ENCODE results near the gene HORMAD2.

Gene HORMAD2

GRCh38 chr22:30044369-30044768 lies 35.9 kb upstream of the HORMAD2 start:
- DNase-seq (ENCODE audit: low read depth), result peak; percentile 87
- Histone ChIP-seq H3K9ac (ENCODE audit: low read length) (no peak overlapping the region), H3K36me3 (ENCODE audit: control insufficient read depth, insufficient read depth, low read length, severe bottlenecking) (no peaks in the 10 kb centered on the region), H3K4me1 (ENCODE audit: control insufficient read depth, insufficient read depth, low read length) (peaks cover 19% of the 10 kb centered on the region), H3K27me3 (replicated peaks; ENCODE audit: control insufficient read depth, insufficient read depth, low read length) (no peaks in the 10 kb centered on the region), H3K4me3 (ENCODE audit: low read length) (no peak overlapping the region), H3K9me3 (ENCODE audit: control insufficient read depth, low read length) (no peaks in the 10 kb centered on the region)

GRCh38 chr22:30044881-30045493 lies 35.3 kb upstream of the HORMAD2 start:
- Histone ChIP-seq H3K36me3 (ENCODE audit: control insufficient read depth, insufficient read depth, low read length, severe bottlenecking) (no peaks in the 10 kb centered on the region), H3K4me1 (ENCODE audit: control insufficient read depth, insufficient read depth, low read length) (peaks cover 19% of the 10 kb centered on the region), H3K9me3 (ENCODE audit: control insufficient read depth, low read length) (no peaks in the 10 kb centered on the region), H3K27me3 (replicated peaks; ENCODE audit: control insufficient read depth, insufficient read depth, low read length) (no peaks in the 10 kb centered on the region), H3K9ac (ENCODE audit: low read length) (no peak overlapping the region), H3K4me3 (ENCODE audit: low read length) (no peak overlapping the region)
- DNase-seq (ENCODE audit: low read depth), result no peak

GRCh38 chr22:30045494-30045887 lies 34.8 kb upstream of the HORMAD2 start:
- no peak overlapping the region for H3K9ac ChIP-seq (ENCODE audit: low read length)
- no peaks in the 10 kb centered on the region for H3K27me3 ChIP-seq (replicated peaks; ENCODE audit: control insufficient read depth, insufficient read depth, low read length)
- no peak overlapping the region for H3K4me3 ChIP-seq (ENCODE audit: low read length)
- H3K36me3 ChIP-seq (ENCODE audit: control insufficient read depth, insufficient read depth, low read length, severe bottlenecking), result no peaks in the 10 kb centered on the region
- no peak for DNase-seq (ENCODE audit: low read depth)
- H3K4me1 ChIP-seq (ENCODE audit: control insufficient read depth, insufficient read depth, low read length), result peaks cover 19% of the 10 kb centered on the region
- H3K9me3 ChIP-seq (ENCODE audit: control insufficient read depth, low read length), result no peaks in the 10 kb centered on the region

- no peaks in the 10 kb centered on the region for H3K36me3 ChIP-seq (ENCODE audit: control insufficient read depth, insufficient read depth, low read length, severe bottlenecking)
- DNase-seq (ENCODE audit: low read depth), result no peak
- H3K4me1 ChIP-seq (ENCODE audit: control insufficient read depth, insufficient read depth, low read length), result peaks cover 19% of the 10 kb centered on the region
- H3K9me3 ChIP-seq (ENCODE audit: control insufficient read depth, low read length), result no peaks in the 10 kb centered on the region
- H3K4me3 ChIP-seq (ENCODE audit: low read length), result no peak overlapping the region
- H3K9ac ChIP-seq (ENCODE audit: low read length), result no peak overlapping the region
- H3K27me3 ChIP-seq (replicated peaks; ENCODE audit: control insufficient read depth, insufficient read depth, low read length), result no peaks in the 10 kb centered on the region
Observed at GRCh38 chr22:30045901-30046715, 34.2 kb upstream of the HORMAD2 start.

- no peaks in the 10 kb centered on the region for H3K9me3 ChIP-seq (ENCODE audit: control insufficient read depth, low read length)
- no peaks in the 10 kb centered on the region for H3K36me3 ChIP-seq (ENCODE audit: control insufficient read depth, insufficient read depth, low read length, severe bottlenecking)
- no peaks in the 10 kb centered on the region for H3K27me3 ChIP-seq (replicated peaks; ENCODE audit: control insufficient read depth, insufficient read depth, low read length)
- no peak overlapping the region for H3K4me3 ChIP-seq (ENCODE audit: low read length)
- H3K4me1 ChIP-seq (ENCODE audit: control insufficient read depth, insufficient read depth, low read length), result peaks cover 19% of the 10 kb centered on the region
- no peak overlapping the region for H3K9ac ChIP-seq (ENCODE audit: low read length)
- no peak for DNase-seq (ENCODE audit: low read depth)
Observed at GRCh38 chr22:30046716-30047363, 33.4 kb upstream of the HORMAD2 start.

- Histone ChIP-seq H3K4me1 (ENCODE audit: control insufficient read depth, insufficient read depth, low read length) (peaks cover 19% of the 10 kb centered on the region), H3K27me3 (replicated peaks; ENCODE audit: control insufficient read depth, insufficient read depth, low read length) (no peaks in the 10 kb centered on the region), H3K36me3 (ENCODE audit: control insufficient read depth, insufficient read depth, low read length, severe bottlenecking) (no peaks in the 10 kb centered on the region), H3K9ac (ENCODE audit: low read length) (no peak overlapping the region), H3K4me3 (ENCODE audit: low read length) (no peak overlapping the region), H3K9me3 (ENCODE audit: control insufficient read depth, low read length) (no peaks in the 10 kb centered on the region)
- DNase-seq (ENCODE audit: low read depth), result no peak
Observed at GRCh38 chr22:30047364-30047738, 32.9 kb upstream of the HORMAD2 start.

DNA sequence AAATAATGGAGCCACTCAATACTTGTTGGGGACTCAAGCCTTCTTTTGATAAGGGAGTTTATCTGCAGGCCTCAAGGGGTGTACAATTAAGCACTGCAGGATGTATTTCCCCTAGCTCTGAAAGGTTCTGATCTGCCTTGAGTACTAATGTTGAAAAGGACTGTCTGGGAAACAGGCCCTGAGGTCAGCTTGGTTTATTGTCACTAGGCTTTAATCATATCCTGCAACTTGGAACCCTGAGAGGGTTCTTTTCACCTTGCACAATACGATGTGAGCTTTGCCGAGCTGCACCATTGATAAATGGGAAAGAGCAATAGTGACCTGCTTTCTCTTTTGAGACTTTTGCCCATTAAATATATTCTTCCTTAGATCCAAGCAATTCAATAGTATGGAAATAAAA lies 31.6 kb upstream of the HORMAD2 start:
- DNase-seq (ENCODE audit: low read depth), result no peak
- H3K9ac ChIP-seq (ENCODE audit: low read length), result no peak overlapping the region
- H3K9me3 ChIP-seq (ENCODE audit: control insufficient read depth, low read length), result no peaks in the 10 kb centered on the region
- peaks cover 15% of the 10 kb centered on the region for H3K4me1 ChIP-seq (ENCODE audit: control insufficient read depth, insufficient read depth, low read length)
- no peak overlapping the region for H3K4me3 ChIP-seq (ENCODE audit: low read length)
- H3K36me3 ChIP-seq (ENCODE audit: control insufficient read depth, insufficient read depth, low read length, severe bottlenecking), result no peaks in the 10 kb centered on the region
- H3K27me3 ChIP-seq (replicated peaks; ENCODE audit: control insufficient read depth, insufficient read depth, low read length), result no peaks in the 10 kb centered on the region

DNA sequence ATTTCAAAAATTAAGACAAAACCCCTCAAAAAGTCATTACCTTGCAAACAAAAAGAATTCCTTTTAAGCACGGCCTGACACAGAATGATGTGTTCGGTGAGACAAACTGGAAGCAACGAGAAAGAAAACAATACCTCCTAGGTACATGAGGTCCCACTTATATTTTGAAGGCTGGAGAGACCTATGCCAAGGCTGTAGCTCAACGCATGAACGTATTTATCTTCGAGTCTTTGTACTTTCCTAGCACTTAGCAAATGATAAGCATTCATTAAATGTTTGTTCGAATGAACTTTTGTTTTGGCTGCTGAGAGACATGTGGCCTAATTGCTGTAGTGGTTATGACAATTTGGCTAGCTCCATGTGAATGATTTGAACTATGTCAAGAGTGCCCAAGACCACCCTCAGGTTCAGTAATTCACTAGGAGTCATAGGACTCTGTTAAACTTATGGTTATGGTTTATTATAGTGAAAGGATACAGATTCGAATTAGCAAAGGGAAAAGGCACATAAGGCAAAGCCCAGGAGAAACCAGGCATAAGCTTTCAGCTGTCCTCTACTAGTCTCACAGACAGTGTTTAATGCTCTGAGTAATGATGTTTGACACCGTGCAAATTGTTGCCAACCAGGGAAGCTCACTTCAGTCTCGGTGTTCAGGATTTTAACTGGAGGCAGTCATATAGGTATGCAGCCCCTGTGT lies 26.0 kb upstream of the HORMAD2 start:
- Histone ChIP-seq H3K36me3 (ENCODE audit: control insufficient read depth, insufficient read depth, low read length, severe bottlenecking) (no peaks in the 10 kb centered on the region), H3K4me1 (ENCODE audit: control insufficient read depth, insufficient read depth, low read length) (peaks cover 27% of the 10 kb centered on the region), H3K9ac (ENCODE audit: low read length) (no peak overlapping the region), H3K9me3 (ENCODE audit: control insufficient read depth, low read length) (no peaks in the 10 kb centered on the region), H3K4me3 (ENCODE audit: low read length) (no peak overlapping the region), H3K27me3 (replicated peaks; ENCODE audit: control insufficient read depth, insufficient read depth, low read length) (no peaks in the 10 kb centered on the region)
- DNase-seq (ENCODE audit: low read depth), result no peak

DNA sequence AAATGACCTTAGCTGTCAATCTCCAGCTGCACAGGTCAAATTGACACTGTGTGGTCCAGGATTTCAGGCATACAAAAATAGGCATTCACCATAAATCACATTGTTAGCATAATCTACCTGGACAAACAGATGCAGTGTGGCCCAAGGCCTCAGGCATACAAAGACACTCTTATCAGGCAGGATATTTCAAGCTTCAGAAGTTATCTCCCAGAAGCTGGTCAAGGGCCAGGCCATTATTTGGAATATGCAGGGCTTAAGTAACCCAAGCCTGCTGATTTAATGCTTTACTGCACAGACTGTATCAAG lies 25.5 kb upstream of the HORMAD2 start:
- Histone ChIP-seq H3K9ac (ENCODE audit: low read length) (no peak overlapping the region), H3K9me3 (ENCODE audit: control insufficient read depth, low read length) (no peaks in the 10 kb centered on the region), H3K4me3 (ENCODE audit: low read length) (no peak overlapping the region), H3K27me3 (replicated peaks; ENCODE audit: control insufficient read depth, insufficient read depth, low read length) (no peaks in the 10 kb centered on the region), H3K36me3 (ENCODE audit: control insufficient read depth, insufficient read depth, low read length, severe bottlenecking) (no peaks in the 10 kb centered on the region), H3K4me1 (ENCODE audit: control insufficient read depth, insufficient read depth, low read length) (peaks cover 27% of the 10 kb centered on the region)
- DNase-seq (ENCODE audit: low read depth), result no peak

- H3K4me1 ChIP-seq (ENCODE audit: control insufficient read depth, insufficient read depth, low read length), result peaks cover 27% of the 10 kb centered on the region
- no peaks in the 10 kb centered on the region for H3K27me3 ChIP-seq (replicated peaks; ENCODE audit: control insufficient read depth, insufficient read depth, low read length)
- H3K9me3 ChIP-seq (ENCODE audit: control insufficient read depth, low read length), result no peaks in the 10 kb centered on the region
- no peaks in the 10 kb centered on the region for H3K36me3 ChIP-seq (ENCODE audit: control insufficient read depth, insufficient read depth, low read length, severe bottlenecking)
- peak; percentile 47 for DNase-seq (ENCODE audit: low read depth)
- H3K4me3 ChIP-seq (ENCODE audit: low read length), result no peak overlapping the region
- peak overlapping the region; percentile 50 for H3K9ac ChIP-seq (ENCODE audit: low read length)
Observed at GRCh38 chr22:30056015-30056414, 24.2 kb upstream of the HORMAD2 start.

- no peaks in the 10 kb centered on the region for H3K9me3 ChIP-seq (ENCODE audit: control insufficient read depth, low read length)
- no peak for DNase-seq (ENCODE audit: low read depth)
- peaks cover 27% of the 10 kb centered on the region for H3K4me1 ChIP-seq (ENCODE audit: control insufficient read depth, insufficient read depth, low read length)
- no peak overlapping the region for H3K9ac ChIP-seq (ENCODE audit: low read length)
- H3K4me3 ChIP-seq (ENCODE audit: low read length), result no peak overlapping the region
- no peaks in the 10 kb centered on the region for H3K36me3 ChIP-seq (ENCODE audit: control insufficient read depth, insufficient read depth, low read length, severe bottlenecking)
- H3K27me3 ChIP-seq (replicated peaks; ENCODE audit: control insufficient read depth, insufficient read depth, low read length), result no peaks in the 10 kb centered on the region
Observed at GRCh38 chr22:30057375-30057774, 22.9 kb upstream of the HORMAD2 start.
